ENCODE data around the gene RPS6KA1. TPM values are rescaled to one million over a fixed set of nuclear protein-coding genes. Genes with fewer than 3 reads are reported as not detected.

RPS6KA1 gene
- total and polyA plus RNA-seq, 2 of the 8 experiments (the other 6 are each of a cell fraction or from before 2014, with no cell fraction given) = 44.3 to 55.0 TPM

- H4K5ac ChIP-seq (ENCODE audit: insufficient read length, low read depth, low read length) = no peak overlapping the region
- H3K79me2 ChIP-seq (ENCODE audit: control insufficient read depth in 1 of 2, insufficient read depth in 2 of 2, low read length in 2 of 2) = no peaks in the 10 kb centered on the region
- no peak overlapping the region for H3K4me2 ChIP-seq (ENCODE audit: insufficient read depth in 1 of 2, low read depth in 2 of 2, low read length in 2 of 2)
- H2AFZ ChIP-seq (ENCODE audit: low read length) = no peak overlapping the region
- H4K91ac ChIP-seq (replicated peaks; ENCODE audit: insufficient read length, low read length) = no peak overlapping the region
- no peak overlapping the region for H3K4ac ChIP-seq (replicated peaks; ENCODE audit: insufficient read length, low read depth, low read length)
- no peak overlapping the region for H3K4me3 ChIP-seq (ENCODE audit: extremely low read depth in 1 of 4, insufficient read depth in 2 of 4, low read depth in 3 of 4, low read length in 4 of 4)
- no peak overlapping the region for H3K27ac ChIP-seq (ENCODE audit: low read depth, low read length)
- no peaks in the 10 kb centered on the region for H3K79me1 ChIP-seq (ENCODE audit: low read depth, low read length)
- no peaks in the 10 kb centered on the region for H3K23me2 ChIP-seq (ENCODE audit: low read depth, low read length)
- no peak overlapping the region for H2AK5ac ChIP-seq (ENCODE audit: low read depth, low read length)
- no peak overlapping the region for H3K14ac ChIP-seq (ENCODE audit: insufficient read length)
- no peak overlapping the region for H2BK5ac ChIP-seq (ENCODE audit: low read depth, low read length)
- ChIA-PET CTCF (ENCODE audit: partially characterized antibody) (interaction anchor here (0.6 kb wide), 1 partner anchor 202 kb away, joined by 3 read pairs; no protein-coding TSS in a partner anchor), POLR2A (ENCODE audit: partially characterized antibody) (interaction anchor here (0.8 kb wide), 1 partner anchor 36 kb away, joined by 3 read pairs; no protein-coding TSS in a partner anchor)
- no peak overlapping the region for H4K8ac ChIP-seq (ENCODE audit: extremely low read depth, insufficient read depth, low read length)
- H3K4me1 ChIP-seq (replicated peaks in 1 of 4; ENCODE audit: control insufficient read depth in 3 of 4, insufficient read depth in 4 of 4, low read length in 3 of 4) = no peaks in the 10 kb centered on the region
- H3K9me3 ChIP-seq (ENCODE audit: insufficient read depth in 2 of 2, low read depth in 1 of 2, low read length in 1 of 2) = no peaks in the 10 kb centered on the region
- no peak overlapping the region for H3K23ac ChIP-seq (ENCODE audit: insufficient read length)
- H2BK20ac ChIP-seq (ENCODE audit: low read length) = no peak overlapping the region
- H3K9ac ChIP-seq (replicated peaks in 1 of 4; ENCODE audit: extremely low read depth in 1 of 4, low read depth in 3 of 4, low read length in 3 of 4) = no peak overlapping the region
- no peak overlapping the region for H2BK15ac ChIP-seq (ENCODE audit: low read length)
- H3K56ac ChIP-seq (replicated peaks; ENCODE audit: insufficient read length, low read depth, low read length) = no peak overlapping the region
- H3K27me3 ChIP-seq (replicated peaks in 1 of 4; ENCODE audit: control insufficient read depth in 3 of 4, extremely low read depth in 1 of 4, insufficient read depth in 3 of 4, low read length in 3 of 4) = no peaks in the 10 kb centered on the region
- DNase-seq (ENCODE audit: low read depth in 1 of 2, low spot score in 2 of 2) (no peak), FAIRE-seq (no peak)
- TF ChIP-seq JUND (IDR thresholded peaks at IDR 0.05; ENCODE audit: low read length) = no peak
- H2BK120ac ChIP-seq (replicated peaks; ENCODE audit: low read depth, low read length) = no peak overlapping the region
- H3K36me3 ChIP-seq (ENCODE audit: control insufficient read depth in 2 of 4, insufficient read depth in 4 of 4, low read length in 3 of 4) = peaks cover 4 to 36% (median 25%) of the 10 kb centered on the region in 4 experiments; a peak in 7 of 8 replicates
- H4K20me1 ChIP-seq (replicated peaks in 1 of 2; ENCODE audit: control insufficient read depth in 1 of 2, insufficient read depth in 2 of 2, low read length in 2 of 2) = peaks cover 0 to 10% of the 10 kb centered on the region in 2 experiments
- no peak overlapping the region for H3K18ac ChIP-seq (ENCODE audit: extremely low read depth, low read length)
- H2BK12ac ChIP-seq (ENCODE audit: low read depth, low read length) = no peak overlapping the region
- WGBS, 2 experiments (ENCODE audit: extremely low coverage in 1 of 2, insufficient coverage in 1 of 2, insufficient read length in 1 of 2, insufficient replicate concordance in 2 of 2, low coverage in 1 of 2, low lambda C conversion rate in 2 of 2, missing lambda C conversion rate in 1 of 2) = 87% methylated on average over 13 of the region's 13 CpGs; no CpG with 5 or more reads in 1 of the 2 experiments
Observed at GRCh38 chr1:26574018-26574417, 44.5 kb downstream of the RPS6KA1 start.

Data from H1 (cell line).